Panc1 (cell line): ENCODE measurements around the gene ZNF823.
"Not testable (repeated sequence)": the region's sequence is repeated elsewhere in the genome, so short reads cannot be mapped to it uniquely, and the experiment has no call there.

Experiments used
- SIN3A ChIP-seq: IDR thresholded peaks from 2 replicates; pipeline ENCODE4 v1.6.1; 2012; ENCODE audit warnings: low read depth, mild to moderate bottlenecking, low read length, moderate library complexity, borderline replicate concordance; ENCODE audit not compliant: insufficient read depth
- TF ChIP-seq, protein P1 (sequence below): fragments of 450-650 bp; IDR thresholded peaks from 2 replicates; pipeline ENCODE4 v1.5.1; 2017; ENCODE audit warnings: mild to moderate bottlenecking
- TF ChIP-seq, protein P2 (sequence below), 2 experiments: IDR thresholded peaks; 2 replicates each; pipeline ENCODE4 v1.6.1; 2011 to 2012; ENCODE audit warnings: low read depth in 2 of 2, control low read depth in 1 of 2, low read length in 1 of 2, mild to moderate bottlenecking in 1 of 2, moderate library complexity in 1 of 2; ENCODE audit not compliant: insufficient read depth in 1 of 2

DNA sequence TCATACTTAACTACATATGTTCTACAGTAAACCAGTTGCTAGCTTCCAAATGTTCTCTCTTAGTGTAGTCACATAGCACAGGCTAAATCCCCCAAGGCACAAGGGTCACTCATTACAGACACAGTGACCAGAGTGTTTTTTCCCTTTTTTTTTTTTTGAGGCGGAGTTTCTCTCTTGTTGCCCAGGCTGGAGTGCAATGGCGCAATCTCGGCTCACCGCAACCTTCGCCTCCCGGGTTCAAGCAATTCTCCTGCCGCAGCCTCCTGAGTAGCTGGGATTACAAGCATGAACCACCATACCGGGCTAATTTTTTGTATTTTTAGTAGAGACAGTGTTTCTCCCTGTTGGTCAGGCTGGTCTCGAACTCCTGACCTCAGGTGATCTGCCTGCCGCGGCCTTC is 37.9 kb upstream of the ZNF823 start:
- TF ChIP-seq, protein P1, sequence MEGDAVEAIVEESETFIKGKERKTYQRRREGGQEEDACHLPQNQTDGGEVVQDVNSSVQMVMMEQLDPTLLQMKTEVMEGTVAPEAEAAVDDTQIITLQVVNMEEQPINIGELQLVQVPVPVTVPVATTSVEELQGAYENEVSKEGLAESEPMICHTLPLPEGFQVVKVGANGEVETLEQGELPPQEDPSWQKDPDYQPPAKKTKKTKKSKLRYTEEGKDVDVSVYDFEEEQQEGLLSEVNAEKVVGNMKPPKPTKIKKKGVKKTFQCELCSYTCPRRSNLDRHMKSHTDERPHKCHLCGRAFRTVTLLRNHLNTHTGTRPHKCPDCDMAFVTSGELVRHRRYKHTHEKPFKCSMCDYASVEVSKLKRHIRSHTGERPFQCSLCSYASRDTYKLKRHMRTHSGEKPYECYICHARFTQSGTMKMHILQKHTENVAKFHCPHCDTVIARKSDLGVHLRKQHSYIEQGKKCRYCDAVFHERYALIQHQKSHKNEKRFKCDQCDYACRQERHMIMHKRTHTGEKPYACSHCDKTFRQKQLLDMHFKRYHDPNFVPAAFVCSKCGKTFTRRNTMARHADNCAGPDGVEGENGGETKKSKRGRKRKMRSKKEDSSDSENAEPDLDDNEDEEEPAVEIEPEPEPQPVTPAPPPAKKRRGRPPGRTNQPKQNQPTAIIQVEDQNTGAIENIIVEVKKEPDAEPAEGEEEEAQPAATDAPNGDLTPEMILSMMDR: not testable (repeated sequence)
- TF ChIP-seq SIN3A: not testable (repeated sequence)
- TF ChIP-seq, protein P2, sequence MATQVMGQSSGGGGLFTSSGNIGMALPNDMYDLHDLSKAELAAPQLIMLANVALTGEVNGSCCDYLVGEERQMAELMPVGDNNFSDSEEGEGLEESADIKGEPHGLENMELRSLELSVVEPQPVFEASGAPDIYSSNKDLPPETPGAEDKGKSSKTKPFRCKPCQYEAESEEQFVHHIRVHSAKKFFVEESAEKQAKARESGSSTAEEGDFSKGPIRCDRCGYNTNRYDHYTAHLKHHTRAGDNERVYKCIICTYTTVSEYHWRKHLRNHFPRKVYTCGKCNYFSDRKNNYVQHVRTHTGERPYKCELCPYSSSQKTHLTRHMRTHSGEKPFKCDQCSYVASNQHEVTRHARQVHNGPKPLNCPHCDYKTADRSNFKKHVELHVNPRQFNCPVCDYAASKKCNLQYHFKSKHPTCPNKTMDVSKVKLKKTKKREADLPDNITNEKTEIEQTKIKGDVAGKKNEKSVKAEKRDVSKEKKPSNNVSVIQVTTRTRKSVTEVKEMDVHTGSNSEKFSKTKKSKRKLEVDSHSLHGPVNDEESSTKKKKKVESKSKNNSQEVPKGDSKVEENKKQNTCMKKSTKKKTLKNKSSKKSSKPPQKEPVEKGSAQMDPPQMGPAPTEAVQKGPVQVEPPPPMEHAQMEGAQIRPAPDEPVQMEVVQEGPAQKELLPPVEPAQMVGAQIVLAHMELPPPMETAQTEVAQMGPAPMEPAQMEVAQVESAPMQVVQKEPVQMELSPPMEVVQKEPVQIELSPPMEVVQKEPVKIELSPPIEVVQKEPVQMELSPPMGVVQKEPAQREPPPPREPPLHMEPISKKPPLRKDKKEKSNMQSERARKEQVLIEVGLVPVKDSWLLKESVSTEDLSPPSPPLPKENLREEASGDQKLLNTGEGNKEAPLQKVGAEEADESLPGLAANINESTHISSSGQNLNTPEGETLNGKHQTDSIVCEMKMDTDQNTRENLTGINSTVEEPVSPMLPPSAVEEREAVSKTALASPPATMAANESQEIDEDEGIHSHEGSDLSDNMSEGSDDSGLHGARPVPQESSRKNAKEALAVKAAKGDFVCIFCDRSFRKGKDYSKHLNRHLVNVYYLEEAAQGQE (IDR thresholded peaks at IDR 0.05; ENCODE audit: insufficient read depth in 1 of 2, low read depth in 2 of 2, low read length in 1 of 2): not testable (repeated sequence)
